GM19193 (cell line): Measurements from ENCODE around the gene PAK4.

ENCODE experiments used
- POLR2A ChIP-seq: IDR thresholded peaks from 4 replicates; pipeline ENCODE4 v1.6.1; 2011; ENCODE audit not compliant: insufficient read depth, insufficient read length; ENCODE audit errors: extremely low read depth

The PAK4 gene

DNA sequence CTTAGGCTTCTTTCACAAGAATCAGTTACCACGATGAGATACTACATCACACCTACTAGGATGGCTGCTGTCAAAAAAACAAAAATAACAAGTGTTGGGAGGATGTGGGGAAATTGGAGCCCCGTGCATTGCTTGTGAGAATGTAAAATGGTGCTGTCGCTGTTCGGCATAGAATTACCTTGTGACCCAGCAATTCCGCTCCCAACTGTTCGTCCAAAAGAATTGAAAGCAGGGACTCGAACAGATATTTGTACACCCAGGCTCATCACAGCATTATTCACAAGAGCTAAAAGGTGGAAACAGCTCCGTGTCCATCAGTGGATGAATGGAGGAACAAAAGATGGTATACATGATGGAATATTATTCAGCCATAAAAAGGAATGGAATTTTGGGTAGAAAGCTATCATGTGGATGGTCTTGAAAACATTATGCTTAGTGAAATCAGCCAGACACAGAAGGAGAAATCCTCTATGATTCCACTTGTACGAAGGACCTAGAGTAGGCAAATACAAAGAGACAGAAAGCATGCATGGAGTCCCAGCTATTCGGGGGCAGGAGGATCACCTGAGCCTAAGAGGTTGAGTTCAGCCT lies 23.4 kb downstream of the PAK4 start:
- TF ChIP-seq POLR2A, result no peak

DNA sequence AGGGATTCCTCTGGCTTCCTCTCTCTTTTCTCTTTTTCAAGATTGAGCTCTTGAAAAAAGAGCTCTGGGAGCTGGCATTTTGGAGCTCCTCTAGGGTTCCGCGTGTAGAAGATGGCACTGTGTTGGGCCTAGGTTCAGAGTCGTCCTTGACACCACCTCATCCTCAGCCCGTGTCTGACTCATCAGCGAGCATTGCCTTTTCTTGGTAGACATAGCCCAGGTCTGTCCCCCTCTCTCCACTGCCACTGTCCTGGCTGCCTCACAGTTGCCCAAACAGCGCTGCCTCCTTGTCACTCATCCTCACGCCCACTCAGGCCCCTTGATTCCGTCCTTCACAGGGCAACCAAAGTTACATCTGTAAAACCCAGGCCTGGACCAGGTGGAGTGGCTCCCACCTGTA lies 24.6 kb downstream of the PAK4 start:
- no peak for TF ChIP-seq POLR2A

GRCh38 chr19:39150807-39151600 lies 25.4 kb downstream of the PAK4 start:
- TF ChIP-seq POLR2A, result no peak

GRCh38 chr19:39152066-39152465 lies 26.5 kb downstream of the PAK4 start:
- TF ChIP-seq POLR2A, result no peak

DNA sequence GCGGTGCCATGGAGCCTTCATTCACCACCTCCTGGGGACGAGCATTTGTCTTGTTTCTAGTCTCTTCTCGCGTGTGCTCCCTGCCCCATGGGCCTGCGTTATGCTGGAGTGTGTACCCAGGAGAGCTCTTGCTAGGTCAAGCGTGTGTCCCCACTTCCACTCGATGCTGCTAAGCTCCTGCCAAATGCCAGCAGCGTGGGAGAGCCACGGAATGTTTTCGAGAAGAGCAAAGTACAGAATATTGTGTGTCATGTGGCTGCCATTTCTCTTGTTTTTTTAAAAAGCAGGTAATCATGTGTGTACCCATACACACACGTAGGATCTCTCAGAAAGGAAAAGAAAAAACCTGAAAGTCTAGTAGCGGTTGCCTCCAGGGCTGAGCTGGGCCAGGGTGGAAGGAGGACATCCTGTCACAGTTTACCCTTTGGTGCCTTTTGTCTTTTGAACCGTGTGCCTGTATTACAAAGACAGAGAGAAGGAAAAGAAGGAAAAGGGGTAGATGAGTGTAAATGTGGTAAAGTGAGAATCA lies 28.6 kb downstream of the PAK4 start:
- TF ChIP-seq POLR2A, result no peak

GRCh38 chr19:39154629-39155100 lies 29.1 kb downstream of the PAK4 start:
- TF ChIP-seq POLR2A, result no peak

DNA sequence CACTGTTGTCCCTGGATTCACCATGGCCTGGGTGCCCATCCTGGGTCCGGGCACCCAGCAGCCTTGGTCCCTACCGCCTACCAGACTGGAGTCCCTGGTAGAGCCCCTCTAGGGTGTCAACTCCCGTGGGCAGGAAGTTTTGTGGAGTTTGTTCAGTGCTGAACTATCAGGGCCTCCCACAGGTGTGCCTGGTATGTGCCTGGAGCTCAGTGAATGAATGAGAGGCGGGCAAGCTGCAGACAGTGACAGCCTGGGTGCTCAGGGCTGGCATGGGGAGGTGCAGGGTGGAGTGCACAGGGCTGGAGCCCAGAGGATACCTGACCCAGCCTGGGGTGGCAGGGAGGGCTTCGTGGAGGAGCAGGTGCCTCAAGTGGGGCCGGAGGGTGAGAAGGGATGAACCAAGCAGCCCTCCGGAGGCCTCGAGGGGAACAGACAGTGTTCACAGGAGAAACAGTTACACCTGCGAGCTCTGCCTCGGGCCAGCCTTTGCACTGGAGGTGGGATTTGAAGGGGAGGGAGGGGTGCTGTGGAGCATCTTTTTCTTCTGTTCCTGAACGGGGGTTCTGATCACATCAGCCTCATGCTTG lies 29.6 kb downstream of the PAK4 start:
- TF ChIP-seq POLR2A, result no peak

DNA sequence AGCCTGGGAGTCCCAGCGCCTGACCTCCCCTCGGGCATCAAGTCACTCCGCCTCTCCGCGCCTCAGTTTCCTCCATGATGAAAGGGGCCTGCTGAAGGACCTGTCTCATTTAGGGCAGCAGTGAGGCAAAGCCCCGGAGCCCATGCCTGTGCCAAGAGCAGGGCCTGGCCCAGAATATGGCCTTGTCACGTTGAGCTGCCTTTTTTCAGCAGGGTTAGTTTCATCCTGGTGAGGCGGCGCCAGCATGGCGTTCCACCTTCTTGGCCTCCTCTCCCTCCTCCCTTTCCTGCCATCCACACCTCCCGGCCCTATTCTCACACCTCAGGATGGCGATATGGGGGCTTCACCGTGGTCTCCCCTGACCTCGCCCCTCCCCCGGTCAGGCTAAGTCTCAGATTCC lies 30.2 kb downstream of the PAK4 start:
- no peak for TF ChIP-seq POLR2A

DNA sequence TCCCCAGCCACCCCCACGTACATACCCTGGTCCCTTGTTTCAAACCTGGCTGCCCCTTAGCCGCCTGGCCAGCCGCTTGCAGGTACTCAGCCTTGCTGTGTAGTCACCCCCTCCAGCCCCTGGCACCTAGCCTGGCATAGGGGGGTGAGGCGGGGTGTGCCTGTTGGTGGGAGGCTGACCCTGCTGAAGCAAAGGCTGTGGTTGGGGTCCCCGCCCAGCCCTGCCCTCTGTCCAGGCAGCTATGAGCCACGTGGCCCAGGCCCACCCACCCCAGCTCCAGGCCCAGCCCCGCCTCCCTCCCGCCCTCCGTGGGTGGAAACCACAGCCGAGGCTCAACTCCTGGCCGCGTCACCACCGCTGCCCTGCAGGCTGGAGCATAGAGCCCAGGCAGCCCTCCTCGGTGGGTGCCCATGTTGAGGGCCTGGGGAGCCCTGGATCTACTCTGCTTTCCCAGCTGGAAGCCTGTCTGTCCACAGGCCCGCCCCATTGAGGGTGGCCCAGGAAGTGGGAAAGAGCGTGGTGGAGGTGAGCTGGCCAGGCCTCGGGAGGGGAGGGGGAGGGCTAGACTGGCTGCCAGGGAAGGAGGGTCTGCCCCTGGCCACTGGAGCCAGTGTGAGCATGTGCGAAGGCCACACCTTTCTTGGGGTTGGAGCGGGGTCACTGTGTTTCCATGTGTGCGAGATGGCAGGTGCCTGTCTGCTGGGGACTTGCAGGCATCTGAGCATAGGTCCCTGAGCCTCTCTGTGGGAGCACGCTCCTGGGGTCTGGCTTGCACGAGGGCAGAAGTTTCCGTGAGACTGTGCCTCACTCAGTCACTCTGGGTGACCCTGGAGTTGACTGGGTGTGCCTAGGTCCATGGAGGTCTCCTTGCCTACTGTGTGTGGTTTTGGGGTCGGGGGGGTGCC lies 31.0 kb downstream of the PAK4 start:
- TF ChIP-seq POLR2A, result no peak

DNA sequence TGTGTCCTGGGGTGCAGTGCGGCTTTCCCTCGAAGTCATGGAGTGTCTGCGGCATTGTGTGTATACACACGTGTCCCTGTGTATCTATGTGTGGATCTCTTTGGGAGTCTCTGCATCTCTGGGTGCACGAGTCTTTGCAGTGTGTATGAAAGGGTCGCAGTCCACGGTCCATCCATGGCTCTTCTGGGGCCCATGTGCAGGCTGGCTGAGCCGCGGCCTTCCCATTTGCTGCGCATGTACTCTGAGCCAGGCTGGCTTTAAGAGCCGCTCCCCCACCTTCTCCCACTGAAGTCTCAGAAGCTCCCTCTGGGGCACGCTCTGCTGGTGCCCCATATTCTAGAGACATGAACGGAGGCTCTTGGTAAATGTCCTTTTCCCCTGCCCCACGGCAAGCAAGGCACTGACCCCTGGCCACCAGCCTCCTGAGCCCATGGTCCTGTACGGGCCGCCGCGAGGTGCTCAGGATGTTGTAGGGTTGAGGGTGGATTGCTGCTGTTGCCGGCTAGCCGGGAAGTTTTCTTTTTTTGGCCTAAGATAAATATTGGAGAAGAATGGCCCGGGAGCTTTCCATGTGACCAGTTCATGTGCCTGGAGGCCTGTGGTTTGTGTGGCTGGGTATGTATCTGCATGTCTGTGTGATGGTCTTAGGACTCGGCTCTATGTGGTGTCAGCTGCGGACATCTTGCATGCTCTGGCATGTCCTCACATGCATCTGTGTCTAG lies 31.9 kb downstream of the PAK4 start:
- no peak for TF ChIP-seq POLR2A

- TF ChIP-seq POLR2A, result no peak
Measured at GRCh38 chr19:39157997-39158389, 32.4 kb downstream of the PAK4 start.

GRCh38 chr19:39158646-39159260 lies 33.2 kb downstream of the PAK4 start:
- TF ChIP-seq POLR2A, result no peak

GRCh38 chr19:39160523-39160861 lies 34.9 kb downstream of the PAK4 start:
- TF ChIP-seq POLR2A, result no peak
